Uterus (tissue), 2 donors: Measurements from ENCODE around the gene DPP4.

Experiments
- POLR2A ChIP-seq, 2 donors: fragments of 450-650 bp; IDR thresholded peaks; one replicate each; pipeline ENCODE4 v1.6.1; 2016; ENCODE audit warnings: antibody characterized with exemption in 2 of 2, mild to moderate bottlenecking in 1 of 2, moderate library complexity in 1 of 2
- TF ChIP-seq, protein P1 (sequence below), 4 experiments: fragments of 200-600 bp in 2 of 4; fragments of 450-650 bp in 2 of 4; sonication (generic) in 2 of 4; IDR thresholded peaks; one replicate each; pipeline ENCODE4 v1.5.1; 2016 to 2019; ENCODE audit warnings: antibody characterized with exemption in 4 of 4, mild to moderate bottlenecking in 2 of 4, moderate library complexity in 1 of 4

DNA sequence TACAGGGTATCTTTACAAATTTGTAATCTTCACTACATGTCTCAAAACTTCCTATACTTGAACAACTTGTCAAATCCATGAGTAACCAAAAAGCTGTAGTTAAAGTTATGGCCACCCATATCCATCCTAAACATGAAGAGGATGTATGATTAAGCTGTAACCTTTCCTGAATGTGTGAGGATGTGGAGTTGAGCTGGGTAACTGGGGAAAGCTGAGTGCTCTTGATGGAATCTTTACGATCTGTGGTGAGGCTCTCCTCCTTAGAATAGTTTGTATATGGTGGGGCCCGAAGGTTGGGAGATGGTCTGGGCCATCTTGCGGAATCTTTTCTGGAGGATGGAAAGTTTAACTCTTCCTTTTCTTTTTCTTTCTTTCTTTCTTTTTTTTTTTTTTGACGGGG, 29.4 kb downstream of the DPP4 start:
- TF ChIP-seq POLR2A (IDR thresholded peaks at IDR 0.05), result no peak
- TF ChIP-seq, protein P1, sequence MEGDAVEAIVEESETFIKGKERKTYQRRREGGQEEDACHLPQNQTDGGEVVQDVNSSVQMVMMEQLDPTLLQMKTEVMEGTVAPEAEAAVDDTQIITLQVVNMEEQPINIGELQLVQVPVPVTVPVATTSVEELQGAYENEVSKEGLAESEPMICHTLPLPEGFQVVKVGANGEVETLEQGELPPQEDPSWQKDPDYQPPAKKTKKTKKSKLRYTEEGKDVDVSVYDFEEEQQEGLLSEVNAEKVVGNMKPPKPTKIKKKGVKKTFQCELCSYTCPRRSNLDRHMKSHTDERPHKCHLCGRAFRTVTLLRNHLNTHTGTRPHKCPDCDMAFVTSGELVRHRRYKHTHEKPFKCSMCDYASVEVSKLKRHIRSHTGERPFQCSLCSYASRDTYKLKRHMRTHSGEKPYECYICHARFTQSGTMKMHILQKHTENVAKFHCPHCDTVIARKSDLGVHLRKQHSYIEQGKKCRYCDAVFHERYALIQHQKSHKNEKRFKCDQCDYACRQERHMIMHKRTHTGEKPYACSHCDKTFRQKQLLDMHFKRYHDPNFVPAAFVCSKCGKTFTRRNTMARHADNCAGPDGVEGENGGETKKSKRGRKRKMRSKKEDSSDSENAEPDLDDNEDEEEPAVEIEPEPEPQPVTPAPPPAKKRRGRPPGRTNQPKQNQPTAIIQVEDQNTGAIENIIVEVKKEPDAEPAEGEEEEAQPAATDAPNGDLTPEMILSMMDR (IDR thresholded peaks at IDR 0.05), result no peak
